Measurements from ENCODE around the gene SERTAD3. TPM values are rescaled to one million over a fixed set of nuclear protein-coding genes. Genes with fewer than 3 reads are reported as not detected.
A peak's percentile ranks its signal among the peaks of the same experiment; 100 is the strongest.

SERTAD3 gene
- total RNA-seq, 1 experiment from 2014 or later: 30.9 TPM

- TF ChIP-seq CTCF (conservative IDR thresholded peaks at IDR 0.05): peak; percentile 91
- no peak within 1 kb of the TSS for H2BK12ac ChIP-seq (ENCODE audit: insufficient read length, low read depth, low read length)
- H4K8ac ChIP-seq (replicated peaks; ENCODE audit: insufficient read length, low read depth, low read length): no peak within 1 kb of the TSS
- H3K23ac ChIP-seq (ENCODE audit: insufficient read length, low read depth, low read length): no peak within 1 kb of the TSS
- H2AK5ac ChIP-seq (ENCODE audit: insufficient read length, low read length): no peak within 1 kb of the TSS
- Mint-ChIP-seq H3K27ac (peak within 1 kb of the TSS; percentile 93 to 96 (median 95)), H3K4me3 (peak within 1 kb of the TSS; percentile 91 to 97), H3K9me3 (no peaks in the 10 kb centered on the region), H3K4me1 (peaks cover 19% of the 10 kb centered on the region in 2 experiments), H3K36me3 (ENCODE audit: insufficient read depth in 1 of 3, low read depth in 3 of 3) (peaks cover 0 to 5% (median 4%) of the 10 kb centered on the region in 3 experiments; a peak in 3 of 7 replicates), H3K27me3 (ENCODE audit: low read depth) (no peaks in the 10 kb centered on the region)
- peaks cover 16% of the 10 kb centered on the region for H3K23me2 ChIP-seq (ENCODE audit: insufficient read length, low read depth, low read length, poor library complexity, severe bottlenecking)
- peak within 1 kb of the TSS; percentile 64 for H3K18ac ChIP-seq (ENCODE audit: insufficient read length, low read depth, low read length)
- H3K9ac ChIP-seq (ENCODE audit: extremely low read depth, insufficient read length, low read length): peak within 1 kb of the TSS; percentile 60
- no peak within 1 kb of the TSS for H4K91ac ChIP-seq (ENCODE audit: insufficient read length, low read depth, low read length)
- peak within 1 kb of the TSS; percentile 90 for H3K4me2 ChIP-seq (ENCODE audit: insufficient read depth, insufficient read length, low read length)
- no peak within 1 kb of the TSS for H2BK15ac ChIP-seq (ENCODE audit: low read depth, low read length)
- H4K20me1 ChIP-seq (ENCODE audit: control insufficient read depth, insufficient read depth, insufficient read length): no peaks in the 10 kb centered on the region
- H2BK5ac ChIP-seq (ENCODE audit: insufficient read length, low read length): no peak within 1 kb of the TSS
- no peaks in the 10 kb centered on the region; the same call in 1 of the 2 replicates for H3K4me1 ChIP-seq (ENCODE audit: insufficient read depth, low read length)
- no peaks in the 10 kb centered on the region for H3K79me1 ChIP-seq (ENCODE audit: insufficient read depth, low read depth, low read length, poor library complexity, severe bottlenecking)
- H3K27ac ChIP-seq (ENCODE audit: insufficient read length, low read depth, low read length): no peak within 1 kb of the TSS
- H4K5ac ChIP-seq (ENCODE audit: insufficient read length, low read depth, low read length): no peak within 1 kb of the TSS
- H3K56ac ChIP-seq (ENCODE audit: insufficient read length, low read depth, low read length): no peak within 1 kb of the TSS
- peak within 1 kb of the TSS; percentile 74 for H3K14ac ChIP-seq (ENCODE audit: insufficient read depth, low read length)
- peak within 1 kb of the TSS; percentile 13 for H2BK20ac ChIP-seq (ENCODE audit: low read depth, low read length, poor library complexity, severe bottlenecking)
- H3K79me2 ChIP-seq (ENCODE audit: insufficient read depth, low read length): no peaks in the 10 kb centered on the region
- DNase-seq: peak; percentile 100
- H2BK120ac ChIP-seq (ENCODE audit: low read depth, low read length, poor library complexity, severe bottlenecking): no peak within 1 kb of the TSS
- H3K9me3 ChIP-seq (ENCODE audit: control insufficient read depth, low read depth, low read length): no peaks in the 10 kb centered on the region
- no peaks in the 10 kb centered on the region for H3K27me3 ChIP-seq (ENCODE audit: insufficient read depth, low read length)
- H2AFZ ChIP-seq (ENCODE audit: low read length): no peak within 1 kb of the TSS
- no peak within 1 kb of the TSS for H3K4ac ChIP-seq (ENCODE audit: low read depth, low read length)
- H3T11ph ChIP-seq (ENCODE audit: low read length): no peak within 1 kb of the TSS
- WGBS (ENCODE audit: extremely low coverage, insufficient read length, low lambda C conversion rate): no CpG with 5 or more reads among the region's 75 CpGs
Observed at GRCh38 chr19:40425450-40426287, 18.5 kb downstream of the SERTAD3 start, which contains the start of gene SERTAD1. Gene SERTAD1, minus strand, starts transcription at chr19:40425992. Its CDS starts 2,446 bp downstream, at chr19:40423546.
